GM19372 (cell line): ENCODE results near the gene C10orf53.
"Not testable (repeated sequence)": the region's sequence is repeated elsewhere in the genome, so short reads cannot be mapped to it uniquely, and the experiment has no call there.

Experiments
- ATAC-seq: cut with Tn5 transposase; IDR thresholded peaks from one replicate; pipeline ENCODE4 v1.9.1; 2021; ENCODE audit warnings: mild to moderate bottlenecking, low read depth, moderate library complexity; ENCODE audit not compliant: unreplicated experiment

The C10orf53 gene

DNA sequence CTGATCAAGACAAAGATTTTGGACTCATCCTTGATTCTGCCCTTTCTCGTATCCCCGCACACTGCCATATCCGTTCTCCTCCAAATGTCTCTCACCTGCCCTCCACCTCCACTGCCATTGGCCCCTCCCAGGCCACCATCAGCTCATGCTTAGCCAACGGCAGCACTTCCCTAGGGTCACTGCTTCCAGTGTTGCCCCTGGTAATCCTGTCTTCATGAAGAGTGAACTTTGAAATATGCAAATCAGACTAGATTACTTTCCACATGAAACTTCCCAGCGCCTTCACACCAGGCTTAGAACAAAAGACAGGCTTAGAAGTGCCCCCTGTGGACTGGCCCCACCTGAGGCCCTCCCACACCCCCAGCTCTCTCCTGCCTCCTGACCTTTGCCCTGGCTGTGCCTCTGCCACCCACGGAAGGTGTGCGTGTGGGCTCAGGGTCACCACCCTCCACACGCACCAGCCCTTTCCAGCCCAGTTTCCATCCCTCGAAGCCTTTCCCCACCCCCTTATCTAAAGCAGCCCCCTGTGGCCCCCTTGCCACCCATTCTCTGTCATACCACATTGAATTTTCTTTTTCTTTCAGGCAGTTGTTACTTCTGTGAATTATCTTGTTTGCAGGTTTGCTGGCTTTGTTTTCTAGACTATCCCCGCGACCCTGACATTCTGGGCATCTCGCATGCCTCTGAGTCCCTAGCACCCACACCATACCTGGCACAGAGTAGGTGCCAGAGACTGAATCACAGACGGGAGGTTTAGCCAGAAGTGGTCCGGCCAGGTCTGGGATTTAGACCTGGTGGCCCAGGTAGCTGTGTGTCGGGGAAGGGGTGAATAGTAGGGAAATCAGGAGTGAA, 26.8 kb upstream of the C10orf53 start:
- no peak for ATAC-seq

GRCh38 chr10:49653273-49653929, 26.1 kb upstream of the C10orf53 start:
- ATAC-seq = no peak

DNA sequence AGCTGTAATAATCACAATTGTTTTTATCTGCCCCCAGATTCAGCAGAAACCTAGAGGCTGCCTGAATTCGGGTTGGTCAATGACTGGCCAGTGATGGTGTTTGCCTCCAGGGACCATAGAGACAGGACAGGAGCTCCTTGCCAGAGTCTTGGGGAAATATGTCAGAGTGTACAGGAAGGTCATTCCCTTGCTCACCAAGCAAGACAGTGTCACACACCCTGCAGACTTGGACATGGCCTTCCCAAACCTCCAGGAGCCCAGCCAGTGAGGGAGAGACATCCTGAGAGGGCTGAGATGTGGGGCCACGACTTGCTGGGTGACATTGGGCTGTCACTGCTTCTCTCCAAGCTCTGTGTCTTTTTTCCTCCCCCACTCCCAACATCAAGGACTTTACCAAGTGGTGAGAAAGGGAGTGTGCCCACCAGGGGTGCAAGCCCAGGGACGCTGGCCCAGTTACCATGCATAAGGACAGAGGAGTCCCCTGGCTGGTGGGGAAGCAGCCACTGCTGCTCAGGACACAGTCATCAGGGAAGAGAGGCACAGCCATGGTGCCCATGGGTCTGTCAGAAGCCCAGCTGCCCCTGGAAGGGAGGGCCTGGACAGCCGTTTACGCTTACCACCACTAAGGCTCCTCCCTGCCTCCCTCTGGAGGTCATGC, 25.3 kb upstream of the C10orf53 start:
- no peak for ATAC-seq

- no peak for ATAC-seq
Measured at GRCh38 chr10:49655099-49655498, 24.4 kb upstream of the C10orf53 start.

DNA sequence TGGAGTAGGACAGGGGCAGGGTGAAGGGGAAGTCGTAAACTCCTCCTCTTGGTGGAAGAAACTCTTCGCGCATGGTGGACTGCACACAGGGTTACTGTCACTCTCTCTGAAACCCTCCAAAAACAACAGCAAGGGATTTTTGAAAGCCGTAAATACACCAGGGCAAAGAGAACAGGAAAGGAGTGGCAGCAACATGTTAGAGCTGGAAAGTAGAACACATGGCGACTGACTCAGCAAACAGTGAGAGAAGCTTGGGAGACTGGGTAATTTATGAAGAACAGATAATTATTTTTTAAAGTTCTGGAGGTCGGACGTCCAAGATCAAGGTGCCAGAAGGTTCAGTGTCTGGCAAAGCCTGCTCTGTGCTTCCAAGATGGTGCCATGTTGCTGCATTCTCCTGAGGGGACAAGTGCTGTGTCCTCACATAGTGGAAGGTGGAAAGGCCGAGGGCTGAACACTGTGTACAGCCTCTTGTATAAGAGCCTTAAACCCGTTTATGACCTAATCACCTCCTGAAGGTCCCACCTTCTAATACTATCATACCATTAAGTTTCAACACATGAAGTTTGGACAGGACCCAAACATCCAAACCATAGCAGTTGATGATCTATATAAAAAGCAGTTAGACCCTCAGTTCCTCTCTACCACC, 22.5 kb upstream of the C10orf53 start:
- no peak for ATAC-seq

DNA sequence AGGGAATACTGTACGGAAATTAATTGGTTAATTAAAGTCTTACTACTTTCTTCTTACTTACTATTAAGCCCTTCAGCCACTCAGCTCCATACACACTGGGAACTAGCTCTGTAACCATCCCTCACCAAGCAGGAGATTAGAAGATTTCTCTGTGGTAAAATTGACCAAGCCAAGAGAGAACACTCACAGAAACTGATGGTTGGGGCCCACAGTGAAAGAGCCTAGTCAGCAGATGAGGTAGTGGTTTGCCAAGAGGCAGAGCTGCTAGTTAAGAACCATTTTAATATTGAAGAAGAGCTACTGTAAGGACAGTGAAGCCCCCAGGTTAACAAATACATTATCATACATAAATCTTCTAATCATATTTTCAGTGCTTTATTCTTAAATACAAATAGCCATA, 21.8 kb upstream of the C10orf53 start:
- ATAC-seq = no peak

DNA sequence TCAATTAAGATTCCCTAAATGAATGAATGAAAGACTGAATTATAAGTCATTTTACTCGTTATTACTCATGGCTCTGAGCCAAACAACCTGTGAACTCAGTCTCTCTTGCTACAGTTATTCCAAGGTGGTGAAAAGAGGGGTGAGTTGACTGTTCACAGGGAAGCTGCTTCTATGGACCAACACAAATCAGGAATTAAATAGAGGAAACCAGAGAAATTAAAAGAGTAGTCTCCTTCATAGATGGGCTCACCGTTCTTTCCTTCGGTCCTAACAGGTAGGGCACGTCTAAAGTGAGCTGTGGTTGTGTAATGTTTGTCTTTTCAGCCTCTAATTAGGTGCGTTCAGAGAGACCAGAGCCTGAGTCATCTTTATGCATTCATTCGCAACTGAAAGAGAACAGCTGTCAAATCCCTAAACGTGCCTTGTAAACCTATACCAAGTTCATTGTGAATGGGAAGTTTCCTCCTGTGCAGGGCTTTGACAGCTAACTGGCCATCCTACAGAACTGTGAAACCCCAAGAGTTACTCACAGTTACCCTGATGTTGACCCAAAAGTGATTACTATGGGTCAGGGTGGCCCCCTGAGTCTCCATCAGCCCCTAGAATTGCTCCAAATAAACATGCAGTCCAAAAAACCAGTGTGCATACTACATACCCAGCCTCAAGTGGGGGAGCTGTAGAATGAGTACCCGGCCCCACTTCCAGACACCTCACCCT, 18.2 kb upstream of the C10orf53 start:
- no peak for ATAC-seq

- no peak for ATAC-seq
Measured at GRCh38 chr10:49662169-49662830, 17.2 kb upstream of the C10orf53 start.

- ATAC-seq = no peak
Measured at GRCh38 chr10:49663596-49663995, 15.9 kb upstream of the C10orf53 start.

- no peak for ATAC-seq
Measured at GRCh38 chr10:49664006-49664841, 15.2 kb upstream of the C10orf53 start.

DNA sequence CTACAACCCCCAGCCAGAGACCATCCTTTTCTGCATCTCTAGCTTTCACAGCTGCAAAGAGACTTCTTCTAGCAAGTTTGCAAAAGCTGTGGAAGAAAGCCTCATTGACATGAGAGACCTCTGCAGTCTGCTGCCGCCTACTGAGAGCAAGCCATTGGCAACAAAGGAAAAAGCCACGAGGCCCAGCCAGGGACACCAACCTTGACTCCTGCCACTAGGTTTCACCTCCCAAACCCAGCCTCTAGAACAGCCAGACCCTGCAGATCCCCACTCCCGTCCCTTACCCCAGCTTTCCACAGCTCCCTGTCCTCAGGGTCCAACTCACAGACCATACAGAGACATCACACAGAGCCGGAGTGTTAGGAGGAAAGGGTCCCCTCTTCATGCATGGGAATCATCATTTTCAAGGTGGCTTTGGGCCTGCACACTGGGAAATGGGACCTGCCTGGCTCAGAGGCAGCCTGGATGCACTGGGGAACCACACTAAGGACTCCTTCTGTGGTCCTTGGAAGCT, 14.6 kb upstream of the C10orf53 start:
- no peak for ATAC-seq

DNA sequence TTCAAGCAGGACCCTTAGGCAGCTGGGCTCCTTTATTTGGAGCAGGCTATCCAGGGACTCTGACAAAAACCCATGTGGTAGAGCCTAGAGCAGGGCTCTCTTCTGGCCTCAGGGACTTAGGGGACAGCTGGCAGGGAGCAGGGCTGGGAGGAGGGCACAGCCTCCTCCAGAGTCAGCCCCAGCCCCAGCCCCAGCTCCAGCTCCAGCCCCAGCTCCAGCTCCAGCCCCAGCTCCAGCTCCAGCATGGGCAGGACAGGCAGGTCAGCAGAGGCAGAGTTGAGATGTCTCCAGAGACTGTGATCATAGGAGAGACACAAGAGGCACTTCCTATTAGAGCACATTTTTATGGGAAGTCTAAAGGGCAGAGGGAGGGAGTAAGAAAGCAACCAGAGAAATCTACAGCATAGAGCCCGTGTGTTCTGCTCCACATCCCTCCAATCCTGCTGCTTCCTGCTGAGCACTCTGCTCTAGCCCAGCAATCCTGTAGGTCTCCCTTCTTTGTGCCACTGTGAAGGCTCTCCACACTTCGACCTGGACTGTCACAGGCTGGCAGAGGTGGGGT, 13.3 kb upstream of the C10orf53 start:
- ATAC-seq = no peak

DNA sequence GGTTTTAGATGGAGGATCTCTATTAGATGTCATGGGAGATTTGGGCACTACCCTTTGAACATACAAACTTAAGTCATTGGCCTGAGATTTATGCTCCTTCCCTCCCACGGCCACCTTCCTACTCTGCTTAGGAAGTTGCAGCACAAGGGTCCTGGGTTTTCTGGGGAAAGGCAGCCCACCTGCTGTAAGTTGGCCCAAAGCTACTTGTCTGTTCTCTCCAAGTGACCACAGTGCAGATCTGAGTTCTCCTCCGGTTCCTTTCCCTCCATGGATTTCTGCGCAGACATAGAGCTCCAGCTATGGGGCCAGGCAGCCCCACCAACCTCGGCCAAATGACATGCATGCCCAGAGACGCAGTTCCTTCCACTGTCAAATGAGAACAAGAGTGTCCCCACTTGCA, 12.8 kb upstream of the C10orf53 start:
- no peak for ATAC-seq

- no peak for ATAC-seq
Measured at GRCh38 chr10:49667991-49668390, 11.5 kb upstream of the C10orf53 start.

DNA sequence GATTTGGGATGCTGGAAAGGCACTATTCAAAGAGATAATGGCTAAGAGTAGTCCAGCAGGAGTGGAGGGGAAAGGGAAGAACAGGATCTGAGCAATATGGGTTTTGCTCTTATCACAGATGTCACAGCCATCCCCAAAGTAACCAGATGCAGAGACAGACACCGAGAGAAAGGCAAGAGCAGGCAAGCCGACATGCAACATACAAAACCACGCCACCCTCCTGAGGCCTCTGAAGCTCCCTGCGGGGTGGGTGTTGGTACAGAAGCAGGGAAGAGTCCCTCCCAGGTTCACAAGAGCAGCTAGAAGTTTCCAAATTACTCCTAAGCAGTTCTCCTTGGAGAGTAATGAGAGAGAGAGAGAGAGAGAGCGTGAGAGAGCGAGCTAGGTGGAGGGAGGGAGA, 10.8 kb upstream of the C10orf53 start:
- no peak for ATAC-seq

GRCh38 chr10:49678827-49679479, 498 bp upstream of the C10orf53 start:
- no peak for ATAC-seq

DNA sequence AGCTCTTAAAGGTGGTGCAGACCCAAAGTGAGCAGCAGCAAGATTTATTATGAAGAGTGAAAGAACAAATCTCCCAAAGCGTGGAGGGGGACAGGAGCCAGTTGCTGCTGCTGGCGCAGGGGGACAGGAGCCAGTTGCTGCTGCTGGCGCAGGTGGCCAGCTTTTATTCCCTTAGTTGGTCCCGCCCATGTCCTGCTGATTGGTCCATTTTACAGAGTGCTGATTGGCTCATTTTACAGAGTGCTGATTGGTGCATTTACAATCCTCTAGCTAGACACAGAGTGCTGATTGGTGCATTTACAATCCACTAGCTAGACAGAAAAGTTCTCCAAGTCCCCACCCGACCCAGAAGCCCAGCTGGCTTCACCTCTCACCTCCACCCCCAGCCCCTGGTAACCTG, 3.0 kb downstream of the C10orf53 start:
- ATAC-seq = not testable (repeated sequence)

- no peak for ATAC-seq
Measured at GRCh38 chr10:49682879-49683278, 3.4 kb downstream of the C10orf53 start.
